SK-N-SH (cell line): ENCODE measurements around the gene FOXP1.

ENCODE experiments used
- CTCF ChIP-seq: fragments of 200-600 bp; sonication (generic); IDR thresholded peaks from 2 replicates; pipeline ENCODE4 v1.6.1; 2017; ENCODE audit warnings: antibody characterized with exemption, mild to moderate bottlenecking, moderate library complexity
- EP300 ChIP-seq, 2 experiments: IDR thresholded peaks; 2 replicates each; pipeline versions ENCODE4 v1.4.0 to v1.6.1; 2012; ENCODE audit warnings: borderline replicate concordance in 1 of 2, low read depth in 1 of 2, low read length in 1 of 2
- EZH2phosphoT487 ChIP-seq: fragments of 200-600 bp; sonication (generic); IDR thresholded peaks from 2 replicates; pipeline ENCODE4 v1.6.1; 2017; ENCODE audit warnings: low read depth, mixed run types, mild to moderate bottlenecking, antibody characterized with exemption, moderate library complexity, borderline replicate concordance
- FOXM1 ChIP-seq: IDR thresholded peaks from 2 replicates; pipeline ENCODE4 v1.4.0; 2012; ENCODE audit warnings: low read depth, mild to moderate bottlenecking
- GABPA ChIP-seq: IDR thresholded peaks from 2 replicates; pipeline ENCODE4 v1.4.0; 2012; ENCODE audit warnings: low read depth, mild to moderate bottlenecking
- JUND ChIP-seq: IDR thresholded peaks from 2 replicates; pipeline ENCODE4 v1.4.0; 2012
- MAX ChIP-seq: IDR thresholded peaks from 2 replicates; pipeline ENCODE4 v1.4.0; 2012; ENCODE audit warnings: low read depth
- POLR2AphosphoS5 ChIP-seq: IDR thresholded peaks from 2 replicates; pipeline ENCODE4 v1.6.1; 2012; ENCODE audit warnings: low read depth, low read length
- RAD21 ChIP-seq: IDR thresholded peaks from 2 replicates; pipeline ENCODE4 v1.6.1; 2012; ENCODE audit warnings: mild to moderate bottlenecking, low read length
- SIN3A ChIP-seq: IDR thresholded peaks from 2 replicates; pipeline ENCODE4 v1.6.1; 2012; ENCODE audit warnings: low read depth, mild to moderate bottlenecking, low read length, moderate library complexity, borderline replicate concordance
- SMC3 ChIP-seq: IDR thresholded peaks from 2 replicates; pipeline ENCODE4 v1.6.1; 2012; ENCODE audit warnings: low read depth, low read length, improper control_type of control experiment
- TAF1 ChIP-seq: IDR thresholded peaks from 2 replicates; pipeline ENCODE4 v1.6.1; 2012; ENCODE audit warnings: low read depth, mild to moderate bottlenecking, low read length, moderate library complexity, borderline replicate concordance
- USF2 ChIP-seq: fragments of 150-350 bp; IDR thresholded peaks from 2 replicates; pipeline ENCODE4 v1.6.1; 2017; ENCODE audit warnings: antibody characterized with exemption, low read length, low read depth, borderline replicate concordance
- YY1 ChIP-seq: IDR thresholded peaks from 2 replicates; pipeline ENCODE4 v1.4.0; 2012; ENCODE audit warnings: low read depth, mild to moderate bottlenecking

- TF ChIP-seq EZH2phosphoT487 (no peak), POLR2AphosphoS5 (no peak), RAD21 (no peak), CTCF (no peak), EP300 (IDR thresholded peaks at IDR 0.05; ENCODE audit: borderline replicate concordance in 1 of 2, low read depth in 1 of 2, low read length in 1 of 2) (no peak), SMC3 (no peak), YY1 (no peak), GABPA (no peak), JUND (no peak), TAF1 (no peak), SIN3A (no peak), FOXM1 (no peak), USF2 (no peak), MAX (no peak)
Observed at GRCh38 chr3:71164881-71165280, 418.6 kb downstream of the FOXP1 start.
